HCT116 (cell line): Measurements from ENCODE around the gene CLEC10A. TPM values are rescaled to one million over a fixed set of nuclear protein-coding genes. Genes with fewer than 3 reads are reported as not detected.

ENCODE experiments used
- ATAC-seq: fragments of 200-7000 bp; cut with Tn5 transposase; 2 replicates; pipeline ENCODE4 v1.9.1; 2020; ENCODE audit warnings: mild to moderate bottlenecking, moderate library complexity
- BruUV-seq: library from RNA; stranded (reverse); fragments of 400-500 nt; replicated peaks from 2 replicates; lab custom pipeline; 2021; lab: Mats Ljungman, UMichigan
- CTCF ChIA-PET: fragments of 300-600 bp; sonication (Branson Sonifier 250); formaldehyde crosslinking; loops from one replicate; lab custom pipeline; 2021; ENCODE audit warnings: antibody characterized with exemption; lab: Charles Lee
- POLR2A ChIA-PET: fragments of 300-600, 350-600 bp; sonication (Branson Sonifier 250); formaldehyde crosslinking; loops from one replicate; lab custom pipeline; 2021; ENCODE audit warnings: antibody characterized with exemption; lab: Charles Lee
- RAD21 ChIA-PET, 2 experiments: fragments of 300-600 bp; sonication (Branson Sonifier 250); formaldehyde crosslinking; loops; one replicate each; lab custom pipeline; 2023; ENCODE audit warnings: low total read pairs in 2 of 2; ENCODE audit not compliant: uncharacterized antibody in 2 of 2, unreplicated experiment in 2 of 2, low non-redundant PET in 1 of 2; lab: Charles Lee
- DNase-seq: peaks from one replicate; pipeline ENCODE4 v3.0.0-alpha.2; 2010; ENCODE audit warnings: low read depth, low spot score
- H2AFZ ChIP-seq: fragments of 200-600 bp; shearing (Covaris generic), sonication (generic); 2 replicates; pipeline ENCODE4 v1.6.1; 2017; ENCODE audit warnings: low read depth, mixed run types, mixed read lengths, antibody characterized with exemption, low read length; ENCODE audit not compliant: poor library complexity, severe bottlenecking
- H3K27ac ChIP-seq: 2 replicates; pipeline ENCODE4 v1.5.1; 2012; ENCODE audit warnings: low read depth, low read length
- H3K27me3 ChIP-seq: fragments of 200-600 bp; sonication (generic); 2 replicates; pipeline ENCODE4 v1.6.1; 2016; ENCODE audit warnings: mixed run types, low read length, mixed read lengths; ENCODE audit not compliant: insufficient read depth
- H3K36me3 ChIP-seq, 2 experiments: fragments of 200-500 bp in 1 of 2; fragments of 200-600 bp in 1 of 2; sonication (Bioruptor generic) in 1 of 2; sonication (generic) in 1 of 2; 2 replicates each; pipeline versions ENCODE4 v1.5.1 to v1.6.1; 2014 to 2016; ENCODE audit warnings: low read length in 2 of 2, inconsistent platforms in 1 of 2, mixed read lengths in 1 of 2, mixed run types in 1 of 2; ENCODE audit not compliant: insufficient read depth in 2 of 2, control insufficient read depth in 1 of 2
- H3K4me1 ChIP-seq, 2 experiments: fragments of 200-600 bp in 1 of 2; sonication (generic) in 1 of 2; 2 replicates each; pipeline versions ENCODE4 v1.5.1 to v1.6.1; 2012 to 2017; ENCODE audit warnings: low read length in 2 of 2, inconsistent platforms in 1 of 2, mild to moderate bottlenecking in 1 of 2, mixed read lengths in 1 of 2, mixed run types in 1 of 2, moderate library complexity in 1 of 2; ENCODE audit not compliant: insufficient read depth in 2 of 2, control insufficient read depth in 1 of 2
- H3K4me2 ChIP-seq: fragments of 200-600 bp; sonication (generic); 2 replicates; pipeline ENCODE4 v1.6.1; 2017; ENCODE audit warnings: mixed run types, low read length, mixed read lengths
- H3K4me3 ChIP-seq, 2 experiments: fragments of 200-600 bp in 1 of 2; sonication (generic) in 1 of 2; replicated peaks in 1 of 2; 2 replicates each; pipeline ENCODE4 v1.5.1; 2011 to 2016; ENCODE audit warnings: low read length in 2 of 2, control low read depth in 1 of 2, low read depth in 1 of 2, mild to moderate bottlenecking in 1 of 2, mixed read lengths in 1 of 2, mixed run types in 1 of 2
- H3K79me2 ChIP-seq: fragments of 200-600 bp; sonication (generic); 2 replicates; pipeline ENCODE4 v1.6.1; 2017; ENCODE audit warnings: mild to moderate bottlenecking, mixed run types, low read length, moderate library complexity, mixed read lengths; ENCODE audit not compliant: insufficient read depth
- H3K9ac ChIP-seq: fragments of 200-600 bp; sonication (generic); 2 replicates; pipeline ENCODE4 v1.6.1; 2016; ENCODE audit warnings: low read length, mixed read lengths
- H3K9me2 ChIP-seq: fragments of 200-600 bp; sonication (generic), shearing (Covaris generic); 2 replicates; pipeline ENCODE4 v1.6.1; 2017; ENCODE audit warnings: mixed run types, mild to moderate bottlenecking, moderate library complexity; ENCODE audit not compliant: insufficient read depth
- H3K9me3 ChIP-seq, 2 experiments: fragments of 200-500 bp in 1 of 2; fragments of 200-600 bp in 1 of 2; sonication (Bioruptor generic) in 1 of 2; sonication (generic) in 1 of 2; 2 replicates each; pipeline ENCODE4 v1.6.1; 2014 to 2017; ENCODE audit warnings: low read length in 2 of 2, mixed read lengths in 2 of 2, inconsistent platforms in 1 of 2, low read depth in 1 of 2, mild to moderate bottlenecking in 1 of 2, mixed run types in 1 of 2, moderate library complexity in 1 of 2; ENCODE audit not compliant: control insufficient read depth in 1 of 2, insufficient read depth in 1 of 2
- H4K20me1 ChIP-seq: fragments of 200-600 bp; sonication (generic), shearing (Covaris generic); 2 replicates; pipeline ENCODE4 v1.6.1; 2017; ENCODE audit warnings: mixed run types, mild to moderate bottlenecking, moderate library complexity; ENCODE audit not compliant: insufficient read depth
- CBX3 ChIP-seq: IDR thresholded peaks from 2 replicates; pipeline ENCODE4 v1.6.1; 2012; ENCODE audit warnings: low read depth
- ELF1 ChIP-seq: IDR thresholded peaks from 2 replicates; pipeline ENCODE4 v1.6.1; 2012; ENCODE audit warnings: low read depth, borderline replicate concordance
- EZH2phosphoT487 ChIP-seq: fragments of 200-600 bp; IDR thresholded peaks from 2 replicates; pipeline ENCODE4 v1.6.1; 2018; ENCODE audit warnings: antibody characterized with exemption, borderline replicate concordance
- FOSL1 ChIP-seq: IDR thresholded peaks from 2 replicates; pipeline ENCODE4 v1.6.1; 2012; ENCODE audit warnings: low read depth
- POLR2A ChIP-seq: IDR thresholded peaks from 2 replicates; pipeline ENCODE4 v1.7.0; 2011; ENCODE audit warnings: borderline replicate concordance; ENCODE audit not compliant: insufficient read depth, insufficient read length; ENCODE audit errors: extremely low read depth
- YY1 ChIP-seq: IDR thresholded peaks from 2 replicates; pipeline ENCODE4 v1.6.1; 2011; ENCODE audit warnings: low read length, low read depth, moderate library complexity, mild to moderate bottlenecking; ENCODE audit not compliant: insufficient replicate concordance; ENCODE audit errors: extremely low read depth
- ZFX ChIP-seq: fragments of 450-650 bp; IDR thresholded peaks from 2 replicates; pipeline ENCODE4 v1.6.1; 2017
- ZNF274 ChIP-seq: fragments of 200-500 bp; sonication (Bioruptor generic); IDR thresholded peaks from 2 replicates; pipeline ENCODE4 v1.6.1; 2014; ENCODE audit warnings: mild to moderate bottlenecking, low read depth, low read length, inconsistent platforms
- intact Hi-C: fragments of 100-400 bp; cut with micrococcal nuclease; formaldehyde crosslinking; loops from 2 replicates; pipeline ENCODE4 v1.10.0; 2022
- total RNA-seq: library from RNA; stranded (reverse); gene quantifications from one replicate; pipeline ENCODE4 v1.2.1, GENCODE V29; 2021; ENCODE audit not compliant: unreplicated experiment
- TF ChIP-seq, protein P1 (sequence below), 3 experiments: fragments of 200-600 bp in 1 of 3; sonication (generic) in 1 of 3; IDR thresholded peaks in 2 of 3; conservative IDR thresholded peaks in 1 of 3; 2 replicates each; pipeline ENCODE4 v1.5.1; 2012 to 2017; ENCODE audit warnings: low read depth in 2 of 3, low read length in 2 of 3, antibody characterized with exemption in 1 of 3, borderline replicate concordance in 1 of 3, control low read depth in 1 of 3, mild to moderate bottlenecking in 1 of 3, mixed read lengths in 1 of 3, mixed run types in 1 of 3, moderate library complexity in 1 of 3; ENCODE audit not compliant: insufficient read depth in 1 of 3
- TF ChIP-seq, protein P2 (sequence below): IDR thresholded peaks from 2 replicates; pipeline ENCODE4 v1.6.1; 2012
- TF ChIP-seq, protein P3 (sequence below): IDR thresholded peaks from 2 replicates; pipeline ENCODE4 v1.6.1; 2012; ENCODE audit warnings: low read depth

Gene CLEC10A
- total RNA-seq, 1 experiment from 2014 or later: not detected

DNA sequence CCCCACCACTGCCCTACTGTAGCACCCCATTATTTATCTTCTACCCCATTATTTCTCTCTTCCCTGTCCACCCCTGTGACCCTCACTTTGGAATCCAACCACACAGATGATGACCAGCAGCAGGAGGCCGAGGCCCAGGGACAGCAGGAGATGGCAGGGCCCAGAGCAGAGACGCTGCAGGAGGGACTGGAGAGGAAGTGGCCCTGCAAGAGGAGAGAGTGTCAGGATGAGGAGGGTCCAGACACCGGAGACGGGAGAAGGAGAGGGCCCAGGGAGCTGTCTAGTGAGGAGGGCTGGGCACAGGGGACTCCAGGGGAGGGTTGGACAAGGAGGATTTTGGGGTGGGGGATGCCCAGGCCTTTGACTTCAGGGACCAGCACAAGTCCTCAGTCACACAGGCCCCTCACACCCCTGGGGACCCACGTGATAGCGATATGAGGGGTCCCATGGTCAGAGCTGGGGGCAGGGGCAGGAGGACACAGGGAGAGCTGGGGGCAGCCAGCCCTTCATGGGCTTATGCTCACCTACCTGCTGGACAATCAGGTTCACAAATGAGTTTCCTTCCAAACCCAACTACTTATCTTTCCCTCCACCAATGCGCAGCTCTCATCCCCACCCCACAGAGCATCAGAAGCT is 2.0 kb downstream of the CLEC10A start:
- BruUV-seq: no TSS peak
- ATAC-seq: no peak
- H3K9me3 ChIP-seq: no peaks in the 10 kb centered on the region; a peak in 1 of 4 replicates
- ChIA-PET POLR2A (no interaction called here), RAD21 (no interaction called here), CTCF (no interaction called here)
- no peak for DNase-seq
- H3K9ac ChIP-seq: no peak overlapping the region
- H3K9me2 ChIP-seq: no peaks in the 10 kb centered on the region
- TF ChIP-seq, protein P1, sequence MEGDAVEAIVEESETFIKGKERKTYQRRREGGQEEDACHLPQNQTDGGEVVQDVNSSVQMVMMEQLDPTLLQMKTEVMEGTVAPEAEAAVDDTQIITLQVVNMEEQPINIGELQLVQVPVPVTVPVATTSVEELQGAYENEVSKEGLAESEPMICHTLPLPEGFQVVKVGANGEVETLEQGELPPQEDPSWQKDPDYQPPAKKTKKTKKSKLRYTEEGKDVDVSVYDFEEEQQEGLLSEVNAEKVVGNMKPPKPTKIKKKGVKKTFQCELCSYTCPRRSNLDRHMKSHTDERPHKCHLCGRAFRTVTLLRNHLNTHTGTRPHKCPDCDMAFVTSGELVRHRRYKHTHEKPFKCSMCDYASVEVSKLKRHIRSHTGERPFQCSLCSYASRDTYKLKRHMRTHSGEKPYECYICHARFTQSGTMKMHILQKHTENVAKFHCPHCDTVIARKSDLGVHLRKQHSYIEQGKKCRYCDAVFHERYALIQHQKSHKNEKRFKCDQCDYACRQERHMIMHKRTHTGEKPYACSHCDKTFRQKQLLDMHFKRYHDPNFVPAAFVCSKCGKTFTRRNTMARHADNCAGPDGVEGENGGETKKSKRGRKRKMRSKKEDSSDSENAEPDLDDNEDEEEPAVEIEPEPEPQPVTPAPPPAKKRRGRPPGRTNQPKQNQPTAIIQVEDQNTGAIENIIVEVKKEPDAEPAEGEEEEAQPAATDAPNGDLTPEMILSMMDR (IDR thresholded peaks at IDR 0.05 in 2 of 3, conservative IDR thresholded peaks at IDR 0.05 in 1 of 3; ENCODE audit: borderline replicate concordance in 1 of 3, insufficient read depth in 1 of 3, low read depth in 2 of 3, low read length in 2 of 3): no peak
- no peak for TF ChIP-seq ELF1
- no peak for TF ChIP-seq YY1
- no peak for TF ChIP-seq CBX3
- TF ChIP-seq POLR2A: no peak
- TF ChIP-seq, protein P2, sequence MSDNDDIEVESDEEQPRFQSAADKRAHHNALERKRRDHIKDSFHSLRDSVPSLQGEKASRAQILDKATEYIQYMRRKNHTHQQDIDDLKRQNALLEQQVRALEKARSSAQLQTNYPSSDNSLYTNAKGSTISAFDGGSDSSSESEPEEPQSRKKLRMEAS: no peak
- no peak for TF ChIP-seq FOSL1
- TF ChIP-seq ZFX: no peak
- no peak for TF ChIP-seq ZNF274
- TF ChIP-seq, protein P3, sequence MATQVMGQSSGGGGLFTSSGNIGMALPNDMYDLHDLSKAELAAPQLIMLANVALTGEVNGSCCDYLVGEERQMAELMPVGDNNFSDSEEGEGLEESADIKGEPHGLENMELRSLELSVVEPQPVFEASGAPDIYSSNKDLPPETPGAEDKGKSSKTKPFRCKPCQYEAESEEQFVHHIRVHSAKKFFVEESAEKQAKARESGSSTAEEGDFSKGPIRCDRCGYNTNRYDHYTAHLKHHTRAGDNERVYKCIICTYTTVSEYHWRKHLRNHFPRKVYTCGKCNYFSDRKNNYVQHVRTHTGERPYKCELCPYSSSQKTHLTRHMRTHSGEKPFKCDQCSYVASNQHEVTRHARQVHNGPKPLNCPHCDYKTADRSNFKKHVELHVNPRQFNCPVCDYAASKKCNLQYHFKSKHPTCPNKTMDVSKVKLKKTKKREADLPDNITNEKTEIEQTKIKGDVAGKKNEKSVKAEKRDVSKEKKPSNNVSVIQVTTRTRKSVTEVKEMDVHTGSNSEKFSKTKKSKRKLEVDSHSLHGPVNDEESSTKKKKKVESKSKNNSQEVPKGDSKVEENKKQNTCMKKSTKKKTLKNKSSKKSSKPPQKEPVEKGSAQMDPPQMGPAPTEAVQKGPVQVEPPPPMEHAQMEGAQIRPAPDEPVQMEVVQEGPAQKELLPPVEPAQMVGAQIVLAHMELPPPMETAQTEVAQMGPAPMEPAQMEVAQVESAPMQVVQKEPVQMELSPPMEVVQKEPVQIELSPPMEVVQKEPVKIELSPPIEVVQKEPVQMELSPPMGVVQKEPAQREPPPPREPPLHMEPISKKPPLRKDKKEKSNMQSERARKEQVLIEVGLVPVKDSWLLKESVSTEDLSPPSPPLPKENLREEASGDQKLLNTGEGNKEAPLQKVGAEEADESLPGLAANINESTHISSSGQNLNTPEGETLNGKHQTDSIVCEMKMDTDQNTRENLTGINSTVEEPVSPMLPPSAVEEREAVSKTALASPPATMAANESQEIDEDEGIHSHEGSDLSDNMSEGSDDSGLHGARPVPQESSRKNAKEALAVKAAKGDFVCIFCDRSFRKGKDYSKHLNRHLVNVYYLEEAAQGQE: no peak
- no peak for TF ChIP-seq EZH2phosphoT487
- no peaks in the 10 kb centered on the region for H4K20me1 ChIP-seq
- H3K27me3 ChIP-seq: no peaks in the 10 kb centered on the region
- H2AFZ ChIP-seq: no peak overlapping the region
- no peak overlapping the region for H3K4me3 ChIP-seq
- intact Hi-C loops: no loop called here
- H3K4me1 ChIP-seq: no peaks in the 10 kb centered on the region
- no peak overlapping the region for H3K27ac ChIP-seq
- no peak overlapping the region for H3K4me2 ChIP-seq
- H3K36me3 ChIP-seq: no peaks in the 10 kb centered on the region
- no peaks in the 10 kb centered on the region for H3K79me2 ChIP-seq
